K562 (cell line): ENCODE measurements around the gene SPDYE11. TPM values are rescaled to one million over a fixed set of nuclear protein-coding genes. Genes with fewer than 3 reads are reported as not detected.

Experiments used
- polyA plus RNA-seq, 8 experiments: library from polyadenylated mRNA; depleted of rRNA in 4 of 8; stranded (reverse) in 5 of 8; unstranded in 3 of 8; fragments of >200 nt; fragmentation: Nextera tagmentation in 2 of 8; fragmentation: Illumina TruSeq in 1 of 8; extraction: Ambion mirVana in 2 of 8; extraction: Trizol in 1 of 8; gene quantifications; 2 replicates each; pipeline versions ENCODE4 v1.2.1 to v1.2.3, GENCODE V29; 2011 to 2014; ENCODE audit warnings: inconsistent platforms in 1 of 8, missing spikeins in 1 of 8
- small RNA-seq: library from RNA; depleted of rRNA; stranded (forward); fragments of <200 nt; gene quantifications from one replicate; pipeline ENCODE3, GENCODE V24; 2014
- total RNA-seq, 7 experiments: library from RNA; depleted of rRNA in 6 of 7; stranded (reverse); fragments of >200 nt in 6 of 7; fragmentation: Illumina TruSeq in 2 of 7; extraction: Trizol in 2 of 7; gene quantifications; 2 replicates each; pipeline versions ENCODE4 v1.2.1 to v1.2.3, GENCODE V29; 2011 to 2021; ENCODE audit warnings: low replicate concordance in 1 of 7

Gene SPDYE11
- total and polyA plus RNA-seq, 9 of the 15 experiments (the other 6 are each of a cell fraction or from before 2014, with no cell fraction given), result 0.06 to 0.27 TPM; not detected in 7

Small RNA genes within 50 kb of the gene (small RNA-seq; reads per million reads assigned to genes)
- not detected for gene RF00019

Other genes starting within 250 kb of the SPDYE11 start
- 9.4 and 10.2 TPM in 2 replicates for gene TYW1B, start 229.7 kb downstream of the SPDYE11 start, total RNA-seq (2014; rRNA removed)
- gene TYW1B, start 229.7 kb downstream of the SPDYE11 start, total RNA-seq (2014; rRNA removed; fragmentation: Illumina TruSeq; extraction: Trizol), result 12.9 TPM in 2 replicates
- 13.6 and 14.7 TPM in 2 replicates for gene TYW1B, start 229.7 kb downstream of the SPDYE11 start, total RNA-seq (2015; rRNA removed; fragmentation: Illumina TruSeq; extraction: Trizol)
- 7.7 and 9.8 TPM in 2 replicates for gene TYW1B, start 229.7 kb downstream of the SPDYE11 start, total RNA-seq (2021)
- 7.2 and 10.0 TPM in 2 replicates for gene TYW1B, start 229.7 kb downstream of the SPDYE11 start, polyA plus RNA-seq (2011; rRNA removed)
- gene TYW1B, start 229.7 kb downstream of the SPDYE11 start, polyA plus RNA-seq (2014; fragmentation: Illumina TruSeq; extraction: Trizol), result 7.3 and 9.1 TPM in 2 replicates
- gene TYW1B, start 229.7 kb downstream of the SPDYE11 start, polyA plus RNA-seq (2014; fragmentation: Nextera tagmentation; extraction: Ambion mirVana), result 1 to 10 TPM; 5.8 to 9.8 TPM
- 6.2 and 7.2 TPM in 2 replicates for gene TYW1B, start 229.7 kb downstream of the SPDYE11 start, polyA plus RNA-seq (2014; rRNA removed)
- gene POM121, start 132.8 kb downstream of the SPDYE11 start, total RNA-seq (2014; rRNA removed), result 10.8 and 17.5 TPM in 2 replicates
- 14.5 and 14.6 TPM in 2 replicates for gene POM121, start 132.8 kb downstream of the SPDYE11 start, total RNA-seq (2014; rRNA removed; fragmentation: Illumina TruSeq; extraction: Trizol)
- 12.5 and 16.0 TPM in 2 replicates for gene POM121, start 132.8 kb downstream of the SPDYE11 start, total RNA-seq (2015; rRNA removed; fragmentation: Illumina TruSeq; extraction: Trizol)
- 99.6 and 112 TPM in 2 replicates for gene POM121, start 132.8 kb downstream of the SPDYE11 start, total RNA-seq (2021)
- gene POM121, start 132.8 kb downstream of the SPDYE11 start, polyA plus RNA-seq (2011; rRNA removed), result 8.7 and 10.2 TPM in 2 replicates
- 87.0 and 95.4 TPM in 2 replicates for gene POM121, start 132.8 kb downstream of the SPDYE11 start, polyA plus RNA-seq (2014; fragmentation: Illumina TruSeq; extraction: Trizol)
- gene POM121, start 132.8 kb downstream of the SPDYE11 start, polyA plus RNA-seq (2014; fragmentation: Nextera tagmentation; extraction: Ambion mirVana), result 1 to 10 TPM; 3.6 to 3.8 TPM
- gene POM121, start 132.8 kb downstream of the SPDYE11 start, polyA plus RNA-seq (2014; rRNA removed), result 32.9 and 38.7 TPM in 2 replicates
- gene TRIM74, start 88.4 kb downstream of the SPDYE11 start, total RNA-seq (2014; rRNA removed), result not detected in 2 replicates
- not detected in 2 replicates for gene TRIM74, start 88.4 kb downstream of the SPDYE11 start, total RNA-seq (2014; rRNA removed; fragmentation: Illumina TruSeq; extraction: Trizol)
- not detected in 2 replicates for gene TRIM74, start 88.4 kb downstream of the SPDYE11 start, total RNA-seq (2015; rRNA removed; fragmentation: Illumina TruSeq; extraction: Trizol)
- gene TRIM74, start 88.4 kb downstream of the SPDYE11 start, total RNA-seq (2021), result not detected in 2 replicates
- not detected in 2 replicates for gene TRIM74, start 88.4 kb downstream of the SPDYE11 start, polyA plus RNA-seq (2011; rRNA removed)
- not detected in 2 replicates for gene TRIM74, start 88.4 kb downstream of the SPDYE11 start, polyA plus RNA-seq (2014; fragmentation: Illumina TruSeq; extraction: Trizol)
- not detected for gene TRIM74, start 88.4 kb downstream of the SPDYE11 start, polyA plus RNA-seq (2014; fragmentation: Nextera tagmentation; extraction: Ambion mirVana)
- gene TRIM74, start 88.4 kb downstream of the SPDYE11 start, polyA plus RNA-seq (2014; rRNA removed), result not detected in 2 replicates
- not detected in 2 replicates for gene SPDYE8, start 28.1 kb downstream of the SPDYE11 start, total RNA-seq (2014; rRNA removed)
- not detected in 2 replicates for gene SPDYE8, start 28.1 kb downstream of the SPDYE11 start, total RNA-seq (2014; rRNA removed; fragmentation: Illumina TruSeq; extraction: Trizol)
- not detected in 2 replicates for gene SPDYE8, start 28.1 kb downstream of the SPDYE11 start, total RNA-seq (2015; rRNA removed; fragmentation: Illumina TruSeq; extraction: Trizol)
- not detected in 2 replicates for gene SPDYE8, start 28.1 kb downstream of the SPDYE11 start, total RNA-seq (2021)
- gene SPDYE8, start 28.1 kb downstream of the SPDYE11 start, polyA plus RNA-seq (2011; rRNA removed), result not detected in 2 replicates
- not detected in 2 replicates for gene SPDYE8, start 28.1 kb downstream of the SPDYE11 start, polyA plus RNA-seq (2014; fragmentation: Illumina TruSeq; extraction: Trizol)
- under 1 TPM; 0.03 to 0.10 TPM for gene SPDYE8, start 28.1 kb downstream of the SPDYE11 start, polyA plus RNA-seq (2014; fragmentation: Nextera tagmentation; extraction: Ambion mirVana)
- not detected in 2 replicates for gene SPDYE8, start 28.1 kb downstream of the SPDYE11 start, polyA plus RNA-seq (2014; rRNA removed)
- gene SPDYE9, start 28.1 kb upstream of the SPDYE11 start, total RNA-seq (2014; rRNA removed), result not detected in 2 replicates
- gene SPDYE9, start 28.1 kb upstream of the SPDYE11 start, total RNA-seq (2014; rRNA removed; fragmentation: Illumina TruSeq; extraction: Trizol), result not detected in 2 replicates
- not detected in 2 replicates for gene SPDYE9, start 28.1 kb upstream of the SPDYE11 start, total RNA-seq (2015; rRNA removed; fragmentation: Illumina TruSeq; extraction: Trizol)
- gene SPDYE9, start 28.1 kb upstream of the SPDYE11 start, total RNA-seq (2021), result not detected in 2 replicates
- not detected in 2 replicates for gene SPDYE9, start 28.1 kb upstream of the SPDYE11 start, polyA plus RNA-seq (2011; rRNA removed)
- gene SPDYE9, start 28.1 kb upstream of the SPDYE11 start, polyA plus RNA-seq (2014; fragmentation: Illumina TruSeq; extraction: Trizol), result not detected in 2 replicates
- gene SPDYE9, start 28.1 kb upstream of the SPDYE11 start, polyA plus RNA-seq (2014; fragmentation: Nextera tagmentation; extraction: Ambion mirVana), result under 1 TPM; 0.06 to 0.27 TPM
- gene SPDYE9, start 28.1 kb upstream of the SPDYE11 start, polyA plus RNA-seq (2014; rRNA removed), result not detected in 2 replicates